NCI-H2081 (cell line): Measurements from ENCODE around the gene CPM.
"Not testable (repeated sequence)": the region's sequence is repeated elsewhere in the genome, so short reads cannot be mapped to it uniquely, and the experiment has no call there.

Source experiments
- DNase-seq, 2 experiments: peaks; one replicate each; lab custom pipeline; 2025; lab: John Stamatoyannopoulos, UW

The CPM gene

DNA sequence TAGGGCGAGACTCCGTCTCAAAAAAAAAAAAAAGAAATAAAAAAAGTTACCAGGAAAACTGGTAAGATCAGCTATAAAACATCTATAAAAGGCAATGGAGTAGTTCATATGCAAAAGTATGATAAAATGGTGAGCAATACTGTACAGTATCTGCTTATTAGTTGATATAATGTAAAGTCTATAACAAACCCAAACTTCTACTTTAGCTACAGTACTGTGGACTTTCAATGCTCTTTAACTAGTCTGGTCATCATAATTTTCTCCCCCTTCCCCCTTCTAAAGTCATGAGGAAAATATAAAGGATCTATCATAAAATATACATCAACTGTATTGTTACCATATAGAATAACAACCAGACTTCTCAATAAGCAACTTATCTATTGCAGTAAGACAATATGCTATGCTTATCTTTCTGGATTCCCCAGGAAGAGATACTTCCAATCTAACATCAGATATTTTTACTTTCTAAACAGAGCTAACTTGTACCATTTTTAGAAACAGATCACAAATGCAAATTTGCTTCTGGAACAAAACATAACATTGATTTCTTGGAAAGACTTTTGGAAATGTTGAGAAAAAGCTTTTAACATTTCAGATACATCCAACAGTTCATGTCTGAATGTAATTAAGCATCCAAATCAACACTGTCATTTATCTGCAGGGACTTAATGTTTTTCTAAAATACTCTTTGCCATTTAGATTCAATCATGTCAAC lies 81.2 kb downstream of the CPM start:
- DNase-seq = no peak

DNA sequence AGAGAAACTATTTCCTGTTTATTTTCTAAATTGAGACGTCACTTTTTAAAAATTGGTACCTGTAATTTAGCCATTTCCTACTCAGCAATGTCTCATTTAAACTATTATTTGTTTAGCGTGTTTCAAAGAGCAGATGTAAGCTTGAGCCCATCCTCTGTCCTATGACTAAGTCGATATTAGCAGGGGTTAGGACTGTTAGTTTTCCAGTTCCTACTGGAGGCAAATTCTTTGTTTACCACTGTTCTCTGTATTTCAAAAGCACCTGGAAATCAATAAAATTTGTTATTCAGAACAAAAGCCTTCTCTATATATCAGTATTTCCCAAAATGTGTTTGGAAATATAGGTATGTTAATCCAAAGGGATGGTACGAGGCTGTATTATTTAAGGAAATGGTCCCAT lies 82.6 kb downstream of the CPM start:
- DNase-seq = no peak

DNA sequence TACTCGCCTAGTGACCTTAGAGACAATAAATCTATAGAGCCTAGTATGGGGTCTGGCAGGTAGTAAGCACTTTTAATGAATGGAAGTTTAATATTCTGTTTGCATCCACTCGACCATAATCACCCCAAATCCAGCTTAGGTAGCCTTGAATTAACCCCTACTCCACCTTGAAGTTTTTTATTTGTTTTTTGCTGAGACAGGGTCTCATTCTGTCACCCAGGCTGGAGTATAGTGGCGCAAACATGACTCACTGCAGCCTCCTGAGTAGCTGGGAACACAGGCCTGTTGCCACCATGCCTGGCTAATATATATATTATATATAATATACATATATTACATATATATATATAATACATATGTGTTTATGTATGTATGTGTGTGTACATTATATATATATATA lies 86.2 kb downstream of the CPM start:
- no peak for DNase-seq

DNA sequence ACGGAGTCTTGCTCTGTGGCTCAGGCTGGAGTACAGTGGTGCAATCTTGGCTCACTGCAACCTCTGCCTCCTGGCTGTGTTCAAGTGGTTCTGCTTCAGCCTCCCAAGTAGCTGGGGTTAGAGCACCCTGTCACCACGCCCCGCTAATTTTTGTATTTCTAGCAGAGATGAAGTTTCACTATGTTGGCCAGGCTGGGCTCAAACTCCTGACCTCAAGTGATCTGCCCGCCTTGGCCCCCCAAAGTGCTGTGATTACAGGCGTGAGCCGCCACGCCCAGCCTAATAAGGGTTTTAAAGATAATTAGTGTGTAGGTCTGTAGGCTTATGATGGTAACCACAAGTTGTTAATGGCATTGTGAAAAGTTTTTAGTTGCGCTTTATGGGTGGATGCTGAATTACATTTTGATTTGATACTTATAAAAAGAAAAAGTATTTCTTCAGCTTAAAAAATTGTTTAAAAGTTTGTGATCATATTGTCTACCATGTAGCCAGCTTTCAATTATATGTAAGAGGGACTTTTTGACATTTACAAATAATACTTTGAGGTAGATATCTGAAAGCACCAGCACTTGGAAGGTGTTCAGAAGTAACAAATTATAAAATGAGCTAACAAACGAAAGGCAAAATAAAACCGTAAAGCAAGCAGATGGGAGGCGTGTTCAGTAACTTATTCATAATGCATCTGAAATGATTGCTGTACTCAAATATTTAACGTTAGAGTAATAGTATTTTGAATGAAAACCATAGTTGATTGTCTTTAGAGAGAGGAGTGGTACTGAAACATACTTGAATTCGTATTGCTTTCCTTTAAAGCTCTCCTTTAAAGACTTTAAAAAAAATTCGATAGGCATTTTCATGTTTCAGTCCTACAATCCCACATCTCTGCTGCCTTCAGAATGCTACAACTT lies 87.9 kb downstream of the CPM start:
- no peak for DNase-seq

DNA sequence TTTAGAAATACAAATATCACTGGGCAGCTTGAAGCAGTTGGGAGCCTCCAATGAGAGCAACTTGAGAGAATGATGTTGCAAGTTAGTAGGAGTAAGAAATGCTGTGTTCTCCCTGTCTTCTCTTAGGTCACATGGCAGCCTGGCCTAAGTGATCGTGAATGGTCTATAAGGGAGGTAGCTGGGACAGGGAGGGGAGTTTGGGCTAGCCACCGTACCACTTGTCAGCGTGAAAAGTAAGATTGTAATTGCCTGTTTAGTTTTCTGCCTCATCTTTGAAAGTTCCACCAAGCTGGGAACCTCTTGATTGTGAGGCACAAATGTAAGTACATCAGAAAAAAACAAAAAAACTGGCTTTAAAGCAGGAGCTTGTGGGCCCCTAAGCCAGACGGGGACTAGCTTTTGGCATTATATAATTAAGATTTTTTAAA lies 88.6 kb downstream of the CPM start:
- no peak for DNase-seq

DNA sequence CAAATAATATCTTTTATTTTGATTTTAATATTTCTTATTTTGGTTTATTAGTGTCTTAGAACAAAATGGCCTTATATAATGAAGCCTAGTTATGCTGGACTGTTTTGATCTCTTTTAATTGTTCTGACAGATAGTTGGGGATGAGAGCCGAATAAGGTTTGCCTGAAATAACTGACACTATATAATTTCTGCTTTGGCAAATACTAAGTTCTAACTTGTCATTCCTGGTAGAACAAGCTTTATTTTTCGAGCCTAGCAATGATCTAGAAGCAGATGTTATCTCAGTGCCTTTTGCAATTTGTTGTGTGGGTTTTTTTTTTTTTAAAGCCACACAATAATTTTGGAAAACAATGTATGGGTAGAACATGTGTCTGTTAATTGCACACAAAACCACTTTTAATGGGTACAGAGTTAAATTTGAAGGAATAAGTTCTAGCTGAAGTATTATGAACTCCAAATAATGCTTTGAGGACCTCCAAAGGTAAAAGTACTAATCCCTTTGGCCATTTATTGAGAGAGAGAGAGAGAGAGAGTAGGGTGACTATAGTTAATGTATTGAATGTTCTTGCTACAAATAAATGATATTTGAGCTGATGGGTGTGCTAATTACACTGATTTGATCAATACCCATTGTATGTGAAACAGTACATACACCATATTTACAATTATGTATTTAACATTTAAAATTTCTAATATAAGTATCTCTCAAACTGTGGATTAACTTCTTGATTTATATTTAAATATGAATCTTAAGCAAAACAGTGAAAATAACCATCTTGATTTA lies 90.0 kb downstream of the CPM start:
- DNase-seq = no peak

DNA sequence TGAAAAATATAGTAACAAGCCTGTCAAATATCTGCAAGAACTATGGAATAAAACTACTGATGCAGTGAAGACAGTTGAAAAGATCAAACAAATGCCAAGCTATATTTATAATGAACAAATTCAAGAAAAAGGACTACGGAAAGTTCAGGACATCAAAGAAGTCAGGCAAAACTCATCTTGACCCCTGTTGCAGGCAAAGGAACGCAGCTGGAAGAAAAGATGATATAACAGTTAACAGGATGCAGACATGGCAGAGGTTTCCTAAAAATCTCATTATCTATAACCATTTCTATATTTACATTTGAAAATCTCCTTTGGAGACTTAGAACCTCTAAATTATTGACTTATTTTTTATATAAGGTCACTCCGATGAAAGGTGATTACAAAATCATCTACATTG lies 90.8 kb downstream of the CPM start:
- no peak for DNase-seq

DNA sequence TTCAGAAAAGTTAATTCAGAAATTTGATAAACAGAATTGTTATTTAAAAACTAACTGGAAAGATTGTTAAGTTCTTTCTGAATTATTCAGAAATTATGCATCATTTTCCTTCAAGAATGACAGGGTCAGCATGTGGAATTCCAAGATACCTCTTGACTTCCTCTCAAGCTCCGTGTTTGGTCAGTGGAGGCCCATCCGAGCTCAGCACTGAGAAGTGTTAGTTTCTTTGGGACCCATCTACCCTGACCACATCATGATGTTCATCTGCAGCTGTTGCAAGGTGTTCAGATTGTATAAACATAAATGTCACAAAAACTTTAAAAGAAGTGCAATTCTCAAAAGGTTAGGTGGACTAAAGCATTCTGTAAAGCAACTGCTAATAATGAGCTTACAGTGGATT lies 91.3 kb downstream of the CPM start:
- DNase-seq = no peak

DNA sequence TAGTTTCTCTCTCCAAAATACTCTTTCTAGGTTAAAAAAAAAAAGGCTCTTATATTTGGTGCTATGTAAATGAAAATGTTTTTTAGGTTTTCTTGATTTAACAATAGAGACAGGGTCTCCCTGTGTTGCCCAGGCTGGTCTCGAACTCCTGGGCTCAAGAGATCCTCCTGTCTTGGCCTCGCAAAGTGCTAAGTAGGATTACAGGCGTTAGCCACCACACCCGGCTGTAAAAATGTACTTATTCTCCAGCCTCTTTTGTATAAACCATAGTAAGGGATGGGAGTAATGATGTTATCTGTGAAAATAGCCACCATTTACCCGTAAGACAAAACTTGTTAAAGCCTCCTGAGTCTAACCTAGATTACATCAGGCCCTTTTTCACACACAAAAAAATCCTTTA lies 91.8 kb downstream of the CPM start:
- DNase-seq = not testable (repeated sequence)

DNA sequence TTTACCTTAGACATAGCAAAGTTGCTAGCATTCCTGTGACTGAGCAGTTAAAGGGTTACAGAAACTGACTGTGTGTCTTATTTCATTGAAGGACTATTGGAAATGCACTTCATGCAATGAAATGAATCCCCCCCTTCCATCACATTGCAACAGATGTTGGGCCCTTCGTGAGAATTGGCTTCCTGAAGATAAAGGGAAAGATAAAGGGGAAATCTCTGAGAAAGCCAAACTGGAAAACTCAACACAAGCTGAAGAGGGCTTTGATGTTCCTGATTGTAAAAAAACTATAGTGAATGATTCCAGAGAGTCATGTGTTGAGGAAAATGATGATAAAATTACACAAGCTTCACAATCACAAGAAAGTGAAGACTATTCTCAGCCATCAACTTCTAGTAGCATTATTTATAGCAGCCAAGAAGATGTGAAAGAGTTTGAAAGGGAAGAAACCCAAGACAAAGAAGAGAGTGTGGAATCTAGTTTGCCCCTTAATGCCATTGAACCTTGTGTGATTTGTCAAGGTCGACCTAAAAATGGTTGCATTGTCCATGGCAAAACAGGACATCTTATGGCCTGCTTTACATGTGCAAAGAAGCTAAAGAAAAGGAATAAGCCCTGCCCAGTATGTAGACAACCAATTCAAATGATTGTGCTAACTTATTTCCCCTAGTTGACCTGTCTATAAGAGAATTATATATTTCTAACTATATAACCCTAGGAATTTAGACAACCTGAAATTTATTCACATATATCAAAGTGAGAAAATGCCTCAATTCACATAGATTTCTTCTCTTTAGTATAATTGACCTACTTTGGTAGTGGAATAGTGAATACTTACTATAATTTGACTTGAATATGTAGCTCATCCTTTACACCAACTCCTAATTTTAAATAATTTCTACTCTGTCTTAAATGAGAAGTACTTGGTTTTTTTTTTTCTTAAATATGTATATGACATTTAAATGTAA lies 93.5 kb downstream of the CPM start:
- no peak for DNase-seq

DNA sequence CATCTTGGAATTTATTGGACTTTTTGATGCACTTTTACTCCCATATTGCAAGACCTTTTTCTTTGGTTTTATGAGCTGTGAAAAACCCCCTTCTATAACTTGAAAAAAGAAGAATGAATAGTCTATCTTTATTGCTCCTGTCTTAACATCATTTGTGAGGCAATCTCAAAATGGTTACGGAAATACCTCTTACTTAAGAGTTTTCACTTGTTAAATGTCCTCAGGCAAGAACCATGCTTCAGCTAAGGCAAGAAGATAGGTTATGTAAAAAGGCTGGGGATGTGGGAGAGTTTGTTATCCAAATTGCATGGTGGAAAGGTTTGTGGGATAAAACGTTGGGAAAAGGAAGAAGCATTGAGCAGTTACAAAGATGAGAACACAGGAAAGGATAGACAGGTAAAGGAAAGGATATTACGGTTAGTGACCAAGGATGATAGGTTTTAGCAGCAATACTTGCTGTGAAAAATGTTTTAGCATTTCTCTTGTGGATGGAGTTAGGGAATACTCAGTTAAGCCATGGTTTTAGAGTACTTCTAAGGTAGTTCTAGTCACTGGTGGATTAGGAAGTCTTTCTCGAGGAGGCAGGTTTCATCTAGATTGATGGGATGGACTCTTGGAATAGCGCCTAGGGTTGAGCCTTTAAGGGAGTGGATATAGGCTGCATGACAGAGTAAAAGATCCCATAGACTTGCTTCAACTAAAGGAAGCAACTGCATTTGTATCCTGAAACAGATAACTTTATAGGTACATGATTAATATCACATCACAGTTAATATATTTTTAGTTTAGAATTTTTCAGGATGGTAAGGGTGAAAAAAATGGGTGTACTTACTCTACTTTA lies 94.7 kb downstream of the CPM start:
- no peak for DNase-seq

DNA sequence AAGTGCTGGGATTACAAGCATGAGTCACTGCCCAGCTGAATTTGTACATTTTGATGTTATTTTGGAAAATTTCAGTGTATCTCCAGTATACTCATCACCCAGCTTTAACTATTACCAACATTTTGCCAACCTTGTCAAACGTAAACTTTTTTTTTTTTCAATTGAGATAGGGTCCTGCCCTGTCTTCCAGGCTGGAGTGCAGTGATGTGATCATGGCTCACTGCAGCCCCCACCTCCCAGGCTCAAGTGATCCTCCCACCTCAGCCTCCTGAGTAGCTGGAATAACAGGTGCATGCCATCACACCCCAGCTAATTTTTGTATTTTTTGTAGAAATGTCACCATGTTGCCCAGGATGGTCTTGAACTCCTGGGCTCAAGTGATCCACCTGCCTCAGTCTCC lies 95.8 kb downstream of the CPM start:
- no peak for DNase-seq

DNA sequence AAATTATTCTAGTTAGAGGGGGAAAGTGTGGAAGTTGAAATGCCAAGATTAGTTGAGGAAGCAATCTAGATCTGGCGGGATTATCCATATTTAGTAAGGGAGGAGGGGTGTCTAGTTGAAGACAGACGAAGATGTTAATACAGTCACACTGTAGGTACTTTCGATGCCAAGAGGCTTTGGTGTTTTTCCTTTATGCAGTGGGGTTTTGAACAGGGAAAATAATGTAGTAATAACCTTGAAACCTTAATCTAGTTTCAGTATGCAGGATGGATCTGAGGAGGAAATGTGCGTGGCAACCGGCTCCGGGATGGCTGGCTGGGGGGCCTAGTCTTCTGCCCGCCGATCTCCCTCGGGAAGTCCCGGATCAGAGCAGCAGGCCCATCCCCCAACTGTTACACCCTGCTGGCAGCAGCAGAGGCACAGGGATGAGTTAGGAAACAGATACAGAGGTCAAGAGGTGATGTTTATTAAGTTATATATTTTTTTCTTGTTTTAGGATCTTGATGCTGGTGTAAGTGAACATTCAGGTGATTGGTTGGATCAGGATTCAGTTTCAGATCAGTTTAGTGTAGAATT lies 97.5 kb downstream of the CPM start:
- no peak for DNase-seq

DNA sequence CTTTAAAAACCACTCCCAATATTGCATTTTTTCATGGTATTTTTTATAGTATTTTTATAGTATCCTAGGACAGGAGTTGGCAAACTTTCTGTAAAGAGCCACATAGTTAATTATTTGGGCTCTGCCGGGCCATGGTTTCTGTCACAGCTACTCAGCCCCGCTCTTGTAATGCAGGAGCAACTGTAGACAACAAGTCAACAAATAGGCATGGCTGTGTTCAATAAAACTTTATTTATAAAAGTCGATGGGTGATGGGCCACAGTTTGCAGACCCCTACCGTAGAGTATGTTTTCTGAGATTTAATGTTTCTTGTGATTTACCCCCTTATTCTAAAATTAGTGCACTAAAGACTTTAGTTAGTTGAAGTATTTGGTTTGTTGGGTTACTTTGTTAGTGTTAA lies 99.5 kb downstream of the CPM start:
- no peak for DNase-seq

DNA sequence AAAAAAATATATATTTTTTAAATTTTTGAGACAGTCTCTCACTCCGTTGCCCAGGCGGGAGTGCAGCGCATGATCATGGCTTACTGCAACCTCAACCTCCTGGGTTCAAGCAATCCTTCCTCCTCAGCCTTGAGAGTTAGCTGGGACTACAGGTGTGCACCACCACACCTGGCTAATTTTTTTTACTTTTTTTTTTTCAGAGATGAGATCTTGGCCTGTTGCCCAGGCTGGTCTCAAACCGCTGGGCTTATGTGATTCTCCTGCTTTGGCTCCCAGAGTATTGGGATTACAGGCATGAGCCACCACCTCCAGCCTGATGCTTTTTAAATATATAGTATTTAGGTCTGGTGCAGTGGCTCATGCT lies 100.5 kb downstream of the CPM start:
- peak in 1 of 2 experiments; percentile 0 for DNase-seq

DNA sequence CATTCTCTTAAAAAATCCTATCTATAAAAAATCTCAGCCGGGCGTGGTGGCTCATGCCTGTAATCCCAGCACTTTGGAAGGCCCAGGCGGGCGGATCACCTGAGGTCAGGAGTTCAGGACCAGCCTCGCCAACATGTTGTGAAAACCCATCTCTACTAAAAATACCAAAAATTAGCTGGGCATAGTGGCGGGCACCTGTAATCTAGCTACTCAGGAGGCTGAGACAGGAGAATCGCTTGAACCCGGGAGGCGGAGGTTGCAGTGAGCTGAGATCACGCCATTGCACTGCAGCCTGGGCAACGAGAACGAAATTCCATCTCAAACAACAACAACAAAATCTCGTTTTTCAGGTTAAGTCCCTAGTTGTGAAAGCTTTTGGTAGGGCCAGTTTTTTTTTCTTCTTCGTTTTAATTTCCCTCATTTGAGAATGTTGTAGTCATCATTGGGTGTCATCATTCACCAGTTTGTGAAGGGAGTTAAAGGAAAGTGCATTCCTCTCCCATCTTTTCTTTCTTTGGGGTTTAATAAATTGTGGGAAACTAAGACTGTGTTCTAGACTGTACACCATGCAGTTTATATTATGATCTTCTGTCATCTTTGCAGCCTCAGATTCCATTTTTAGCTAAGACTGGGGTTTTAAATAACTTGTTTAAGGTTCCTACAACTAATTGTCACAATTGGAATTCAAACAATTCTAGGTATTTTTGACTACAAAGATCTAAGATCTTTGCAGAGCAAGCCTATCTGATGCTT lies 101.0 kb downstream of the CPM start:
- no peak for DNase-seq

DNA sequence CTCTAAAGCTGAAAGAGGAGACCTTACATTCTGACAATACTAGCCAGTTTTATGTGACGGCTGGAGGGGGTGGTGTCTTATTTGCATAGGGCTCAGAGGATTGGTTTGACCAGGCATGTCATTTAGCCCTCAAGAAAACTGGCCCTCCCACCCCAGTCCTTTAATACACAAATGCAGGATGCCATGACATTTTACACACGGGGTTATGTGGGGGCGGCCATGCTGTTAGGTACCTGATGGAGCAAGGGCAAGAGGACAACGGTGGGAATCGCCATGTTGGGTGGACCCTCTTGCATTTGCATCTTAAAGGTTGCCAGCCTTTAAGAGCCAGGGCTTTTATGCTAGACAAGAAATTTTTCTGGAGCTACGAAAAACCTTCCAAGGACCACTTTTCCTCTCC lies 101.7 kb downstream of the CPM start:
- DNase-seq = no peak

DNA sequence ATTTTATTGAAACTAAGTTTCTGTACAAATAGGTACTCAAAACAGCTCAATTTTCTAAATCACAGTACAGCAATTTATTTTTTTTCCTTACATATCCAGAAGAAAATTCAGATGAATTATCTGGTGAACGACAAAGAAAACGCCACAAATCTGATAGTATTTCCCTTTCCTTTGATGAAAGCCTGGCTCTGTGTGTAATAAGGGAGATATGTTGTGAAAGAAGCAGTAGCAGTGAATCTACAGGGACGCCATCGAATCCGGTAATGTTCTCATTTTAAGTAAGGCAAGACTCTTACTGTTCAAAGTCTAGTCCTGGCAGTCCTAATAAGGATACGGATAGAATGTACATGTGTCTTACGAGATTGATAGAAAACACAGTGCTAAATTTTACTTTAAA lies 104.3 kb downstream of the CPM start:
- no peak for DNase-seq

DNA sequence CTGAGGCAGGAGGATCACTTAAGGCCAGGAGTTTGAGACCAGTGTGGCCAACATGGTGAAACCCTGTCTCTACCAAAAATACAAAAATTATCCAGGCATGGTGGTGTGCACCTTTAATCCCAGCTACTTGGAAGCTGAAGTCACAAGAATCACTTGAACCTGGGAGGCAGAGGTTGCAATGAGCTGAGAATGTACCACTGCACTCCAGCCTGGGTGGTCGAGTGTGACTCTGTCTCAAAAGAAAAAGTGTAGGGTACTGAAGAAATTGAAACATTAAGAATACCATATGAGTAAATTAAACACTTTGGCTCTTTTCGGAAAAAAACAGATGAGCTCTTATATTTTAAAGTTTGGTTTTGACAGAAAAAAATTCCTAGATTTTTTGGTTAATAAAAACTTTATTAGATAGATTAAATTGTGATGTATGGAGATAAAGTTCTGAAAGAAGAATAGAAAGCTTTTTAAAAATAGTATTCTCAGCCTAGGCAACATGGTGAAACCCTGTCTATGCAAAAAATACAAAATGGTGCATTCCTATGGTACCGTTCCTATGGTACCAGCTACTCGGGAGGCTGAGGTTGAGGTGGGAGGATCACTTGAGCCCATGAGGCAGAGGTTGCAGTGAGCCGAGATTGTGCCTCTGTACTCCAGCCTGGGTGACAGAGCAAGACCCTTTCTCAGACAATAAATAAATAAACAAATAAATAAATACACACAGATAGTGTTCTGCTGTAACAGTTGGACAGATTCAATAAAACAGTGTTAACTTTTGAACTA lies 104.9 kb downstream of the CPM start:
- DNase-seq = no peak
